HG03565 (cell line): ENCODE measurements around the gene GSC2.

Experiments used
- ATAC-seq: cut with Tn5 transposase; IDR thresholded peaks from one replicate; pipeline ENCODE4 v1.9.1; 2021; ENCODE audit warnings: mild to moderate bottlenecking, moderate library complexity; ENCODE audit not compliant: unreplicated experiment

Gene GSC2

DNA sequence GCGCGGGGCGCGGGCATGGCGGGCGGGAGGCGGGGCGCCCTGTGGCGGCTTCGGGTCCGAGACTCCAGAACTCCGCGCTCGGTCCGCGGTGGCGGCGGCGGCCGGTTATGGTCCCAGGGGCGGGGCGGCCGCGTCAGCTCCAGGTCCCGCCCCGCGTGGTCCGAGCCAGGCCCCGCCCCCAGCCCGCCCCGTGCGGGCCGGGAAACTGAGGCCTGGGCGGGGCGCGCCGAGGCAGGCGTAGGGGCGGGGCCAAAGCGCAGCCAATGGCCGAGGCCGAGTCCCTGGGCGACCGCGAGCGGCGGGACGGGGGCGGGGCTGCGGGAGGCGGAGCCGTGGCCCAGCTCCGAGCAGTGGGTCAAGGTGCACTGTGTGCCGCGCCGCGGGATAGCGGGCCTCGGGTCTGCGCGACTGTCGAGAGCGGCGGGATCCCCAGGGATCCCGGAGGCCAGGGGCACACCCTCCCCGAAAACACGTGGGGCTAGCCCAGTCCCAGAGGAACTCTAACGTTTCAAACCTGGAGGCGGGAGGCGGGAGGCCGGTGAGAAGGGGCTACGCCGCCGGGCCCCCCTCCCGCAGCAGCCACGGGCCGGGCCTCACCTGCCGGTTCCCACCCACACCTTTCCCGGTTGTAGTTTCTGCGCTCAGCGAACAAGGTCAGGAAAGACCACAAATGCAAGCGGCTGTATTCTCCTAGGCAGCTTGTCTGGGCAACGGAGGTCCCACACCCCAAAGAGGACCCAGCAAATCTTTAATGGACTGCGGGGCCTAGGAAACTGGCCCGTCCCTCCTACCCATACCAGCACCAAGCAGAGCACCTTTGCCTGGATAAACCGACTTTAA lies 28.8 kb upstream of the GSC2 start, which contains the start of gene SLC25A1:
Gene SLC25A1 (minus strand): TSS at position 80 of the 840 bp plus-strand sequence. CDS start 63 bp downstream, at position 17.
- peak; percentile 49 for ATAC-seq

DNA sequence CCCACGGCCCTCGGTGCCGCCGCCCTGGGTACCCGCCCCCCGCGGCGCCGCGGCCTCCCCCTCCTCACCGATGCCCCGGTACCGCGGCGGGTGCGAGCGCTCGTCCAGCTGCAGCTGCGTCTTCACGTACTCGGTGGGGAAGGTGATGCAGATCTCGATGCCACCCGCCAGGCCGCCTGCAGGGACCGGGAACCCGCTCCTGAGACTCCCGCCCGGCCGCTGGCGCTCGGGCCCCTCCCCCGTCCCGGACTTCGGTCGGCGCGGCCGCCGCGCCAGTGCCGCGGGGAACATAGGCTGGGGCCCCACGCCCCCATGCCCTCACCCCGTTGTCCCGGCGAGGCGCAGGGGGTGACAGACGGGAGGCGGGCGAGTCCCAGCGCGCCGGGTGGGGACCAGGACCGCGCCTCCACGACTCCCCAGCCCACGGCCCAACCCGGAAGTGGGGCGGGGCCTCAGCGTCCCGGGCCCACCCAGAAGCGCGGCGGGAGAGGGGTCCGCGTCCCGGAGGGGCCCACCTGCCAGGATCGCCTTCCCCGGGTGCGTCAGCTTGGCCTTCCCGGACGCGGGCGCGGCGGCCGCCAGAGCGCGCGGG lies 28.1 kb upstream of the GSC2 start:
- peak; percentile 21 for ATAC-seq

DNA sequence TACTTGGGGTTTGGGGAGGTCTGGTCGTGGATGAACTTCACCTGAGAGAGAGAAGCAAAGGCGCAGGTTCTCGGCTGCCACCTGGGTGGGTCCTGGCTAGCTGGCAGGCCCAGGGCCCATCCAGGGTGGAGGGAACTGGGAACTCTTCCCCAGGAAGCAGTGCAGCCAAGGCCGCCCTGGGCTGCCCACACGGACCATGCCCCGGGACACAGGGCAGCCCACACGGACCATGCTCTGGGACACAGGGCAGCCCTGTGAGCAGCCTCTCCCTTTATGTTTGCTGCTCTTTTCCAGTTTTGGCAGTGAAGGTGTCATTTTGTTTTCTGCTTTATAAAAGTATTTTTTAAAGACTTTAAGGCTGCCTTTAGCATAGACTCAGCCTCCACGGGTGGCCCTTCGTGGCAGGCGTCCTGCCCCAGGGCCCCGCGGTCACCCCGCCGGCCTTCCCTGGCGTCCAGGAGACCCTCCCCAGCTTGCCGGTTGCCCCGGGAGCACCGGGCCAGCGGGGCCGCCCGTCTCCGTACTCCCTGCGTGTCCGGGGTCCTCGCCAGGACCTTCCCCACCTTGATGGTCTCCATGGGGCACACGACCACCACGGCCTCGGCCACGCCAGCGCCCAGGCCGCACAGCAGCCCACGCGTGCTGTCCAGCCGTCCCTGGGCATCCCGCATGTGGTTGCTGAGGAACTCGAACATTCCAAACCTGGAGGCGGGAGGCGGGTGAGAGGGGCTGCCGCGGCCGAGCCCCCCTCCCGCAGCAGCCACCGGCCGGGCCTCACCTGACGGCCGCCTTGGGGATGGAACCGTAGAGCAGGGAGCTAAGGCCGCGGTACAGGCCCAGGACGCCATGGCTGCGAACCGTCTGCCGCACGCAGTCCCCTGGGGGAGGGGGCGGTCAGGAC lies 27.3 kb upstream of the GSC2 start:
- no peak for ATAC-seq

- ATAC-seq = no peak
Measured at GRCh38 chr22:19176732-19177131, 26.6 kb upstream of the GSC2 start.

DNA sequence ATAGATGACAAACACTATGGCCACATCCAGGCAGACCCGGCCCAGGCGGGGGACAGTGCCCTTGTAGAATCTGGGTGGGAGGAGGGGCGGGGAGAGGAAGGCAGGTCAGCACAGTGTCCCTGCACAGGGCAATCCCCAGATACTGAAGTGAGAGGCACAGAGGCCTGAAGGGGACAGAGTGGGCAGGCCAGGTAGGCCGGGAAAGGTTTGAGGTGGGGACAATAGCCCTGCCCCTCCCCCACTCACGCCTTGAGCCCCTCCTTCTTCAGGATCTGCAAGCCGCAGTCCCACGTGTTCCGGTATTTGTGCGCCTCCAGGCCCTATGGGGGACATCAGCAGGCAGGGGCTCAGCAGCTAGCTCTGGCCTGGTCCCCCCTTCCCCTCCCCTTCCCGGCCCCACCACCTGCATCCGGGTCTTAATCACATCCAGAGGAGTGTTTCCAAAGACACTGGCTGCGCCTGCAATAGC lies 26.1 kb upstream of the GSC2 start:
- no peak for ATAC-seq

- no peak for ATAC-seq
Measured at GRCh38 chr22:19175602-19176174, 25.6 kb upstream of the GSC2 start.

GRCh38 chr22:19175026-19175601 lies 25.0 kb upstream of the GSC2 start:
- ATAC-seq = no peak

GRCh38 chr22:19174106-19175025 lies 24.3 kb upstream of the GSC2 start:
- no peak for ATAC-seq

DNA sequence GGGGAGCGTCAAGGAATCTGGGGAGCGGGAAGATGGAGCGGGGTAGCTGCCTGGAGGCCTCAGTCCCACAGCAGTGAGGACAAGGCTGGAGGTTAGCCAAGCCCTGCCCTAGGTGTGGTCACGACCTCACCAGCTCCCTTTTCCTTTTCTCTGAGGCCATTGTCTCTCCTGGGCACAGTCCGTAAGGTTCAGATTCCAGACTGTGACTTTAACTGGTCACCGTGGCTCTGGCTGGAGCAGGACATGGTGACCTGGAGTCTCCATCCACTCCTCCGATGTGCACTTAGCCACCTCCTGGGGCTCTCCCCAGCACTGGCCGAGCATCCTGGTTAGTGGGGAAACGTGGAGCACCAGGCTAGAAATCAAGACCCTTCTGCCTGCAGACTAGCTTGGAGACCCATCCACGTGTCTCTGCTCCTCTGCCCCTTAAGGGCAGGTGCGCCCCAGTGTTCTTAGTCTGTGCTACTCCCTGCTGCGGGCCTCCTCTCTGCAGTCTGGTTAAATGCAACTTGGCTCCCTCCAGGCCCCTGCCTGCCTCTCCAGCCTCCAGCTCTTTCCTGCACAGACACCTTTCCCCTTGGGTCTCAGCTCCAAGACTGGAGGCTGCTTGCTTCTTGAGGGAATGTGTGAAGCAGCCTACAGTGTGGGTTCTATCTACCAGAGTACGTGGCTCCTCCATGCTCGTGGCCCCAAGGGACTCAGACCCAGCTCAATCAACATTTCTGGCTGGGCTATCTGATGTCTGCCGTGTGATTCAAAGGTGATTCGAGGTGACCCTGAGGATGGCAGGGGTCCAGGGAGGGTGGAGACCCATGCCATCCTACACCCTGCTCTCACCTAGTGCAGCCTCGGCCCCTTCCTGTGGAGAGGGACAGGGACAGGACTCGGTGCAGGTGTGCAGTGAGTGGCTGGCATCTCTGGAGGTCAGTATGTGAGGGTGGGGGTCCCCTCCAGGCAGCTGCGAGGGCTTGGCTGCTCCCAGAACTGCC lies 23.2 kb upstream of the GSC2 start:
- ATAC-seq = no peak

- no peak for ATAC-seq
Measured at GRCh38 chr22:19172213-19173046, 22.3 kb upstream of the GSC2 start.

DNA sequence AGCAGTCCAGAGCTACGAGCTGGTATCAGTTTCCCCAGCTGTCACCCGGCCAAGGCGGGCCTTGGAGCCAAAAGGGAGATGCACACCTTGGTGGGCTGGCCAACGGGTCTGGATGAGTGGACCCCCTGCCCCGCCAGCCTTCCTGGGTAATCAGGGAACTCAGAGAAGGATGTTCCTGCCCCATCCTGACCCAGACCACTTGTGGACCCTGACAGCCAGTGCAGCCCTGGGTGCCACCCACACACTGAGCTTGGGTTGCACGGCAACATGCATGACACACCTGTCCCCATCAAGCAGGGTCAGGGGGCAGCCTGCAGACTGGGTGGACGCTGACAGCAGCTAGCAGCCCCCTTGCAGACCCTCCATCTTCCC lies 19.8 kb upstream of the GSC2 start:
- no peak for ATAC-seq

DNA sequence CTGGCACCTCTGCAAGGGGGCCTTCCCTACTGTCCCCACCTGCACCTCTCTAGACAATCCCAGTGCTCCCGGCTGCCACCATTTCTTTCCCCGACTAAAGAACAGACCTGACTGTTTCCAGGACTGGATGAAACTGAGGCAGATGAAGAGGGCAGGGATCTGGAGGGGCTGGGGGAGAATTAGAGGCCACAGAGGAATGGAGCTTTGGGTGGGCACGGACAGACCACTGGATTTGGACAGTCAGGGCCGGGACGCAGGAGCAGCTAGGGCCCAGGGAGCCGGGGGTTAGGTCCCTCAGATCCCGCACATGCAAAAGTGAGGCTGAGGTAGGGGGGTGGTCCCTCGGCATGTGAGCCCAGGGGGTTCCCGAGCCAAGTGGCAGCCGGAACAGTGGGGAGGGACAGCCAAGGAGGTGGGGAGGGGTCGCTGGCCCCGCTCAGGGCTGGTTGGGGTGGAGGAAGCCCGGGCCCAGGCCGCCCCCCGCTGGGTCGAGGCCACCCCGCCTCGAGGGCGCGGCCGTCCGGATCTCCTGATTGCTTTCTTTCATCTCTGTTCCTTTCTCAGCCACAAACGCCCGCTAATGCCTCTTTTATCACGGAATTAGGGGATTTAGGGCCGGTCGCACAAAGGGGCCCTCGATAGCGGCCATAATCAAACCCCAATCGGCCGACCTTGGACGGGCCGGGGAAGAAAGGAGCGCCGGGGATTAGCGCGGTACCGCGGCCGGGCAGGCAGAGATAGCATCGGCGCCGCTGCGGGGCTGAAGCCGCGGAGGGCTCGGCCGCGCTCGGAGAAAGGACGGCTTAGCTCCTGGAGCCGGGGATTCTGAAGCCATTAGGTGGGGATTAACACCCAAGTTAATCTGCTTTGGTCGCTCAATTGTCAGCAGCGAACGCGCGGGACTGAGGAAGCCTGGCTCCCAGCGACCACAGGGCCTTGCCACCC lies 19.2 kb upstream of the GSC2 start:
- ATAC-seq = no peak

GRCh38 chr22:19168088-19168890 lies 18.2 kb upstream of the GSC2 start:
- ATAC-seq = no peak

DNA sequence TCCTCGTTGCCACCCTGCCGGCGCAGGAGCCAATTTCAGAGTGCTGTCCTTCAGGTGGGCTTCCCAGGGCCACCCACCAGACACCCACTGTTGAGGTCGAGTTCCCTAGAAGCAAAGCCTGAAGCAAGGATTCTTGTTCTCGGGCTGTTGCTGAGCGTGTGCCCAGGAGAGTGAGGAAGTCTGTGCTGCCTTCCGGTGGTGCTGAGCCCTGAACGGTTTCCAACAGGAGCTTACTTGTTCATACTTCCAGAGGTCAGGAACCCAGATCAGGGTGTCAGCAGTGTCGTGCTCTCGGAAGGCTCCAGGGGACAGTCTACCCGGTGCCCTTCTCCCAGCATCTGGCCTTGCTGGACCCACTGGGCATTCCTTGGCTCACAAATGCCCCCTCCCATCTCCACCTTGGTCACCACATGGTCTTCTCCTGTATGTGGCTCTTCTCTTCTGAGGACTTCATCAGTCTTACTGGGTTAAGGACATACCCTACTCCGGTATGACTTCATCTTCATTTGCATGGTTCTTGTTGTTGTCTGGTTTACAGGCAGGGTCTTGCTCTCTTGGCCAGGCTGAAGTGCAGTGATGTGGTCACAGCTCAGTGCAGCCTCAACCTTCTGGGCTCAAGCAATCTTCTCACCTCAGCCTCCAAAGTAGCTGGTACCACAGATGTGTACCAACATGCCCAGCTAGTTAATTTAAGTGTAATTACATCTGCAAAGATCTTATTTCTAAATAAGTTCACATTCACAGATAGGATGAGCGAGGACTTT lies 17.2 kb upstream of the GSC2 start:
- ATAC-seq = no peak

GRCh38 chr22:19166421-19166820 lies 16.3 kb upstream of the GSC2 start:
- no peak for ATAC-seq
